ENCODE measurements around the gene TUBGCP2. TPM values are rescaled to one million over a fixed set of nuclear protein-coding genes. Genes with fewer than 3 reads are reported as not detected.
A peak's percentile ranks its signal among the peaks of the same experiment; 100 is the strongest.

Gene TUBGCP2
- polyA plus RNA-seq, 3 donors: 25.9 to 78.6 (median 39.3) TPM

DNA sequence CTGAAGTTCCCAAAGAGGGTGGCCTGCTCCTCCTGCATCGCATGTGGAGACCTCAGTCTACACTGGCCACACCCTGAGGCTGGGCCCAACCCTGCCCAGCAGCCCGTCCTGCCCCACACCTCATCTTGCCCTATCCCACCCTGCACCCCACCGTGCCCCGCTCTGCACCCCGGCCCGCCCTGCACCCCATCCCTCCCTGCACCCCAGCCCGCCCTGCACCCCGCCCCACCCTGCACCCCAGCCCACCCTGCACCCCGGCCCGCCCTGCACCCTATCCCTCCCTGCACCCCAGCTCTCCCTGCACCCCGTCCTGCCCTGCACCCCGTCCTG, 56.5 kb downstream of the TUBGCP2 start:
- Mint-ChIP-seq H3K27me3 (ENCODE audit: low read depth in 3 of 3) (peaks cover 12 to 27% (median 16%) of the 10 kb centered on the region in 3 donors), H3K4me3 (no peak overlapping the region), H3K4me1 (peaks cover 37% of the 10 kb centered on the region), H3K27ac (peak overlapping the region in 1 of 7 donors; percentile 63), H3K36me3 (no peaks in the 10 kb centered on the region), H3K9me3 (no peaks in the 10 kb centered on the region)
- no peak overlapping the region for H2AFZ ChIP-seq (ENCODE audit: insufficient read depth, low read depth, low read length, poor library complexity, severe bottlenecking)
- no peak overlapping the region for H3K9ac ChIP-seq (ENCODE audit: insufficient read depth, low read length, poor library complexity, severe bottlenecking)
- peaks cover 0 to 12% of the 10 kb centered on the region in 2 donors for H3K27me3 ChIP-seq (ENCODE audit: control insufficient read depth in 2 of 2, insufficient read depth in 2 of 2, low read length in 2 of 2)
- H3K9me3 ChIP-seq (replicated peaks in 1 of 2; ENCODE audit: control insufficient read depth in 1 of 2, insufficient read depth in 1 of 2, low read length in 2 of 2): no peaks in the 10 kb centered on the region
- TF ChIP-seq, protein P1, sequence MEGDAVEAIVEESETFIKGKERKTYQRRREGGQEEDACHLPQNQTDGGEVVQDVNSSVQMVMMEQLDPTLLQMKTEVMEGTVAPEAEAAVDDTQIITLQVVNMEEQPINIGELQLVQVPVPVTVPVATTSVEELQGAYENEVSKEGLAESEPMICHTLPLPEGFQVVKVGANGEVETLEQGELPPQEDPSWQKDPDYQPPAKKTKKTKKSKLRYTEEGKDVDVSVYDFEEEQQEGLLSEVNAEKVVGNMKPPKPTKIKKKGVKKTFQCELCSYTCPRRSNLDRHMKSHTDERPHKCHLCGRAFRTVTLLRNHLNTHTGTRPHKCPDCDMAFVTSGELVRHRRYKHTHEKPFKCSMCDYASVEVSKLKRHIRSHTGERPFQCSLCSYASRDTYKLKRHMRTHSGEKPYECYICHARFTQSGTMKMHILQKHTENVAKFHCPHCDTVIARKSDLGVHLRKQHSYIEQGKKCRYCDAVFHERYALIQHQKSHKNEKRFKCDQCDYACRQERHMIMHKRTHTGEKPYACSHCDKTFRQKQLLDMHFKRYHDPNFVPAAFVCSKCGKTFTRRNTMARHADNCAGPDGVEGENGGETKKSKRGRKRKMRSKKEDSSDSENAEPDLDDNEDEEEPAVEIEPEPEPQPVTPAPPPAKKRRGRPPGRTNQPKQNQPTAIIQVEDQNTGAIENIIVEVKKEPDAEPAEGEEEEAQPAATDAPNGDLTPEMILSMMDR (IDR thresholded peaks at IDR 0.05): no peak
- peaks cover 26 to 40% of the 10 kb centered on the region in 2 donors for H3K4me1 ChIP-seq (ENCODE audit: control insufficient read depth in 1 of 2, insufficient read depth in 2 of 2, low read length in 2 of 2)
- H3K4me2 ChIP-seq (replicated peaks; ENCODE audit: extremely low read depth, low read length, poor library complexity, severe bottlenecking): no peak overlapping the region
- intact Hi-C loops (cut with micrococcal nuclease): loop anchor here in 1 of 2 donors (10.0 kb wide), 1 partner anchor 107 kb away; no protein-coding TSS in a partner anchor
- H3K36me3 ChIP-seq (replicated peaks in 1 of 2; ENCODE audit: control insufficient read depth in 1 of 2, insufficient read depth in 2 of 2, low read length in 2 of 2): no peaks in the 10 kb centered on the region
- no peaks in the 10 kb centered on the region for H4K20me1 ChIP-seq (ENCODE audit: insufficient read depth, low read length)
- no peak overlapping the region for H3K27ac ChIP-seq (ENCODE audit: low read depth in 1 of 2, low read length in 2 of 2)
- no peak overlapping the region for H3K4me3 ChIP-seq (replicated peaks in 1 of 3; ENCODE audit: low read depth in 2 of 3, low read length in 3 of 3)
- H3K79me2 ChIP-seq (ENCODE audit: insufficient read depth, low read length): no peaks in the 10 kb centered on the region
- 77% methylated on average over 4 of the region's 12 CpGs for WGBS (ENCODE audit: insufficient coverage)
- no peak for DNase-seq

- Histone ChIP-seq H3K4me3 (replicated peaks in 1 of 3; ENCODE audit: low read depth in 2 of 3, low read length in 3 of 3) (no peak overlapping the region), H3K79me2 (ENCODE audit: insufficient read depth, low read length) (no peaks in the 10 kb centered on the region), H3K4me1 (ENCODE audit: control insufficient read depth in 1 of 2, insufficient read depth in 2 of 2, low read length in 2 of 2) (peaks cover 20 to 38% of the 10 kb centered on the region in 2 donors), H3K4me2 (replicated peaks; ENCODE audit: extremely low read depth, low read length, poor library complexity, severe bottlenecking) (no peak overlapping the region), H3K27me3 (ENCODE audit: control insufficient read depth in 2 of 2, insufficient read depth in 2 of 2, low read length in 2 of 2) (peaks cover 0 to 14% of the 10 kb centered on the region in 2 donors), H4K20me1 (ENCODE audit: insufficient read depth, low read length) (no peaks in the 10 kb centered on the region), H3K36me3 (replicated peaks in 1 of 2; ENCODE audit: control insufficient read depth in 1 of 2, insufficient read depth in 2 of 2, low read length in 2 of 2) (no peaks in the 10 kb centered on the region), H3K9ac (ENCODE audit: insufficient read depth, low read length, poor library complexity, severe bottlenecking) (no peak overlapping the region), H3K27ac (ENCODE audit: low read depth in 1 of 2, low read length in 2 of 2) (no peak overlapping the region), H2AFZ (ENCODE audit: insufficient read depth, low read depth, low read length, poor library complexity, severe bottlenecking) (no peak overlapping the region), H3K9me3 (replicated peaks in 1 of 2; ENCODE audit: control insufficient read depth in 1 of 2, insufficient read depth in 1 of 2, low read length in 2 of 2) (no peaks in the 10 kb centered on the region)
- no peak for DNase-seq
- peaks cover 14 to 32% (median 18%) of the 10 kb centered on the region in 3 donors for H3K27me3 Mint-ChIP-seq (ENCODE audit: low read depth in 3 of 3)
- TF ChIP-seq, protein P1 (IDR thresholded peaks at IDR 0.05): no peak
- H3K36me3 Mint-ChIP-seq: no peaks in the 10 kb centered on the region
- H3K4me1 Mint-ChIP-seq: peaks cover 35% of the 10 kb centered on the region
- no peaks in the 10 kb centered on the region for H3K9me3 Mint-ChIP-seq
- H3K27ac Mint-ChIP-seq: peak overlapping the region in 3 of 7 donors; percentile 10 to 87 (median 63)
- intact Hi-C loops (cut with micrococcal nuclease): loop anchor here in 1 of 2 donors (10.0 kb wide), 1 partner anchor 107 kb away; no protein-coding TSS in a partner anchor
- no peak overlapping the region for H3K4me3 Mint-ChIP-seq
- WGBS (ENCODE audit: insufficient coverage): 80% methylated on average over 20 of the region's 28 CpGs
Observed at GRCh38 chr10:133251388-133252222, 57.1 kb downstream of the TUBGCP2 start.

Measured in CD14-positive monocyte (primary cell).